HCT116 (cell line): ENCODE data around the gene PAQR4. TPM values are rescaled to one million over a fixed set of nuclear protein-coding genes. Genes with fewer than 3 reads are reported as not detected.

ENCODE experiments used
- ATAC-seq: fragments of 200-7000 bp; cut with Tn5 transposase; 2 replicates; pipeline ENCODE4 v1.9.1; 2020; ENCODE audit warnings: mild to moderate bottlenecking, moderate library complexity
- BruUV-seq: library from RNA; stranded (reverse); fragments of 400-500 nt; replicated peaks from 2 replicates; lab custom pipeline; 2021; lab: Mats Ljungman, UMichigan
- CTCF ChIA-PET: fragments of 300-600 bp; sonication (Branson Sonifier 250); formaldehyde crosslinking; loops from one replicate; lab custom pipeline; 2021; ENCODE audit warnings: antibody characterized with exemption; lab: Charles Lee
- POLR2A ChIA-PET: fragments of 300-600, 350-600 bp; sonication (Branson Sonifier 250); formaldehyde crosslinking; loops from one replicate; lab custom pipeline; 2021; ENCODE audit warnings: antibody characterized with exemption; lab: Charles Lee
- RAD21 ChIA-PET, 2 experiments: fragments of 300-600 bp; sonication (Branson Sonifier 250); formaldehyde crosslinking; loops; one replicate each; lab custom pipeline; 2023; ENCODE audit warnings: low total read pairs in 2 of 2; ENCODE audit not compliant: uncharacterized antibody in 2 of 2, unreplicated experiment in 2 of 2, low non-redundant PET in 1 of 2; lab: Charles Lee
- DNase-seq: peaks from one replicate; pipeline ENCODE4 v3.0.0-alpha.2; 2010; ENCODE audit warnings: low read depth, low spot score
- H2AFZ ChIP-seq: fragments of 200-600 bp; shearing (Covaris generic), sonication (generic); 2 replicates; pipeline ENCODE4 v1.6.1; 2017; ENCODE audit warnings: low read depth, mixed run types, mixed read lengths, antibody characterized with exemption, low read length; ENCODE audit not compliant: poor library complexity, severe bottlenecking
- H3K27ac ChIP-seq: 2 replicates; pipeline ENCODE4 v1.5.1; 2012; ENCODE audit warnings: low read depth, low read length
- H3K27me3 ChIP-seq: fragments of 200-600 bp; sonication (generic); 2 replicates; pipeline ENCODE4 v1.6.1; 2016; ENCODE audit warnings: mixed run types, low read length, mixed read lengths; ENCODE audit not compliant: insufficient read depth
- H3K36me3 ChIP-seq, 2 experiments: fragments of 200-500 bp in 1 of 2; fragments of 200-600 bp in 1 of 2; sonication (Bioruptor generic) in 1 of 2; sonication (generic) in 1 of 2; 2 replicates each; pipeline versions ENCODE4 v1.5.1 to v1.6.1; 2014 to 2016; ENCODE audit warnings: low read length in 2 of 2, inconsistent platforms in 1 of 2, mixed read lengths in 1 of 2, mixed run types in 1 of 2; ENCODE audit not compliant: insufficient read depth in 2 of 2, control insufficient read depth in 1 of 2
- H3K4me1 ChIP-seq, 2 experiments: fragments of 200-600 bp in 1 of 2; sonication (generic) in 1 of 2; 2 replicates each; pipeline versions ENCODE4 v1.5.1 to v1.6.1; 2012 to 2017; ENCODE audit warnings: low read length in 2 of 2, inconsistent platforms in 1 of 2, mild to moderate bottlenecking in 1 of 2, mixed read lengths in 1 of 2, mixed run types in 1 of 2, moderate library complexity in 1 of 2; ENCODE audit not compliant: insufficient read depth in 2 of 2, control insufficient read depth in 1 of 2
- H3K4me2 ChIP-seq: fragments of 200-600 bp; sonication (generic); 2 replicates; pipeline ENCODE4 v1.6.1; 2017; ENCODE audit warnings: mixed run types, low read length, mixed read lengths
- H3K4me3 ChIP-seq, 2 experiments: fragments of 200-600 bp in 1 of 2; sonication (generic) in 1 of 2; replicated peaks in 1 of 2; 2 replicates each; pipeline ENCODE4 v1.5.1; 2011 to 2016; ENCODE audit warnings: low read length in 2 of 2, control low read depth in 1 of 2, low read depth in 1 of 2, mild to moderate bottlenecking in 1 of 2, mixed read lengths in 1 of 2, mixed run types in 1 of 2
- H3K79me2 ChIP-seq: fragments of 200-600 bp; sonication (generic); 2 replicates; pipeline ENCODE4 v1.6.1; 2017; ENCODE audit warnings: mild to moderate bottlenecking, mixed run types, low read length, moderate library complexity, mixed read lengths; ENCODE audit not compliant: insufficient read depth
- H3K9ac ChIP-seq: fragments of 200-600 bp; sonication (generic); 2 replicates; pipeline ENCODE4 v1.6.1; 2016; ENCODE audit warnings: low read length, mixed read lengths
- H3K9me2 ChIP-seq: fragments of 200-600 bp; sonication (generic), shearing (Covaris generic); 2 replicates; pipeline ENCODE4 v1.6.1; 2017; ENCODE audit warnings: mixed run types, mild to moderate bottlenecking, moderate library complexity; ENCODE audit not compliant: insufficient read depth
- H3K9me3 ChIP-seq, 2 experiments: fragments of 200-500 bp in 1 of 2; fragments of 200-600 bp in 1 of 2; sonication (Bioruptor generic) in 1 of 2; sonication (generic) in 1 of 2; 2 replicates each; pipeline ENCODE4 v1.6.1; 2014 to 2017; ENCODE audit warnings: low read length in 2 of 2, mixed read lengths in 2 of 2, inconsistent platforms in 1 of 2, low read depth in 1 of 2, mild to moderate bottlenecking in 1 of 2, mixed run types in 1 of 2, moderate library complexity in 1 of 2; ENCODE audit not compliant: control insufficient read depth in 1 of 2, insufficient read depth in 1 of 2
- H4K20me1 ChIP-seq: fragments of 200-600 bp; sonication (generic), shearing (Covaris generic); 2 replicates; pipeline ENCODE4 v1.6.1; 2017; ENCODE audit warnings: mixed run types, mild to moderate bottlenecking, moderate library complexity; ENCODE audit not compliant: insufficient read depth
- CEBPB ChIP-seq: IDR thresholded peaks from 2 replicates; pipeline ENCODE4 v1.6.1; 2012; ENCODE audit warnings: low read depth
- JUND ChIP-seq: IDR thresholded peaks from 2 replicates; pipeline ENCODE4 v1.6.1; 2012
- POLR2AphosphoS5 ChIP-seq: IDR thresholded peaks from 2 replicates; pipeline ENCODE4 v1.6.1; 2011; ENCODE audit warnings: mild to moderate bottlenecking, low read depth, low read length, moderate library complexity
- RAD21 ChIP-seq: IDR thresholded peaks from 2 replicates; pipeline ENCODE4 v1.6.1; 2012; ENCODE audit warnings: low read depth, mild to moderate bottlenecking
- SP1 ChIP-seq: IDR thresholded peaks from 2 replicates; pipeline ENCODE4 v1.6.1; 2012; ENCODE audit warnings: low read depth
- ZFX ChIP-seq: fragments of 450-650 bp; IDR thresholded peaks from 2 replicates; pipeline ENCODE4 v1.6.1; 2017
- intact Hi-C: fragments of 100-400 bp; cut with micrococcal nuclease; formaldehyde crosslinking; loops from 2 replicates; pipeline ENCODE4 v1.10.0; 2022
- total RNA-seq: library from RNA; stranded (reverse); gene quantifications from one replicate; pipeline ENCODE4 v1.2.1, GENCODE V29; 2021; ENCODE audit not compliant: unreplicated experiment
- TF ChIP-seq, protein P1 (sequence below): IDR thresholded peaks from 2 replicates; pipeline ENCODE4 v1.6.1; 2012
- TF ChIP-seq, protein P2 (sequence below): IDR thresholded peaks from 2 replicates; pipeline ENCODE4 v1.6.1; 2012
- TF ChIP-seq, protein P3 (sequence below), 3 experiments: fragments of 200-600 bp in 1 of 3; sonication (generic) in 1 of 3; IDR thresholded peaks in 2 of 3; conservative IDR thresholded peaks in 1 of 3; 2 replicates each; pipeline ENCODE4 v1.5.1; 2012 to 2017; ENCODE audit warnings: low read depth in 2 of 3, low read length in 2 of 3, antibody characterized with exemption in 1 of 3, borderline replicate concordance in 1 of 3, control low read depth in 1 of 3, mild to moderate bottlenecking in 1 of 3, mixed read lengths in 1 of 3, mixed run types in 1 of 3, moderate library complexity in 1 of 3; ENCODE audit not compliant: insufficient read depth in 1 of 3

Gene PAQR4
- total RNA-seq, 1 experiment from 2014 or later: 45.6 TPM

DNA sequence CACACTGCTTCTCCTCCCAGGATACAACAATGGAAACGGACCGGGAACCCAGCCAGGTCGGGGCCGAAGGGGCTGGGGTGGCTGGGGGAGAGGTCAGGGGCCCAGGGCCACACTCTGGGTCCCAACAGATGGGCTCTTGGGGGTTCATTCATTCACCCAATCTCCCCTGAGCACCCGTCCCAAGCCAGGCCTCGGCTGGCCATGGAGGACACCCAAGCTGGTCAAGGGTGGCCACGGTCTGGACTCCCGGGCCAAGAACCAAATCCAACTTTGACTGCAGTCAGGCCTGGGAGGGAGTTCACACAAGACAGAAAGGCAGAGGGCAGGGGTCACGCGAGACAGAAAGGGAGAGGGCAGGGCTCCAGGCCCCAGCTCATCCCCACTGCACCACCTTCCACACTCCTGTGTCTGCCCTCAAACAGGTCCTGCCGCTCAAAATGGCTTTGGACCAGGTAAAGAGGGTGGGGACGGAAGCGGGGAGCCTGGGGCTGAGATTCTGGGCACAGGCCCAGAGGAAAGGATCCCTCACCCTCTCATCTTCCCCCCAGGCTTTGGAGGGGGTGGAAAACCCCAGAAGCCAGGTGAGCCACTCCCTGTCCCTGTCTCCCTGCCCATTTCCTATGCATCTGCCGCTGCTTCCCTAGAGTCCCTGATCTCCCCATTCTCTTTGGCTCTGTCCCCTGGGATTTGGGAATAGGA is 23.4 kb downstream of the PAQR4 start:
- ChIA-PET CTCF (no interaction called here), POLR2A (no interaction called here), RAD21 (no interaction called here)
- DNase-seq (no peak), ATAC-seq (no peak)
- H3K27ac ChIP-seq: no peak overlapping the region
- H4K20me1 ChIP-seq: no peaks in the 10 kb centered on the region
- H3K4me3 ChIP-seq: no peak overlapping the region
- intact Hi-C loops: no loop called here
- no TSS peak for BruUV-seq
- H3K9me3 ChIP-seq: no peaks in the 10 kb centered on the region
- no peaks in the 10 kb centered on the region for H3K9me2 ChIP-seq
- H3K36me3 ChIP-seq: no peaks in the 10 kb centered on the region
- H2AFZ ChIP-seq: no peak overlapping the region
- no peaks in the 10 kb centered on the region for H3K27me3 ChIP-seq
- H3K9ac ChIP-seq: no peak overlapping the region
- peaks cover 11 to 28% of the 10 kb centered on the region in 2 experiments for H3K4me1 ChIP-seq
- no peak overlapping the region for H3K4me2 ChIP-seq
- TF ChIP-seq, protein P1, sequence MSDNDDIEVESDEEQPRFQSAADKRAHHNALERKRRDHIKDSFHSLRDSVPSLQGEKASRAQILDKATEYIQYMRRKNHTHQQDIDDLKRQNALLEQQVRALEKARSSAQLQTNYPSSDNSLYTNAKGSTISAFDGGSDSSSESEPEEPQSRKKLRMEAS: no peak
- TF ChIP-seq JUND (no peak), ZFX (no peak), POLR2AphosphoS5 (no peak), SP1 (no peak), CEBPB (no peak), RAD21 (no peak)
- TF ChIP-seq, protein P2, sequence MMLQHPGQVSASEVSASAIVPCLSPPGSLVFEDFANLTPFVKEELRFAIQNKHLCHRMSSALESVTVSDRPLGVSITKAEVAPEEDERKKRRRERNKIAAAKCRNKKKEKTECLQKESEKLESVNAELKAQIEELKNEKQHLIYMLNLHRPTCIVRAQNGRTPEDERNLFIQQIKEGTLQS: no peak
- TF ChIP-seq, protein P3, sequence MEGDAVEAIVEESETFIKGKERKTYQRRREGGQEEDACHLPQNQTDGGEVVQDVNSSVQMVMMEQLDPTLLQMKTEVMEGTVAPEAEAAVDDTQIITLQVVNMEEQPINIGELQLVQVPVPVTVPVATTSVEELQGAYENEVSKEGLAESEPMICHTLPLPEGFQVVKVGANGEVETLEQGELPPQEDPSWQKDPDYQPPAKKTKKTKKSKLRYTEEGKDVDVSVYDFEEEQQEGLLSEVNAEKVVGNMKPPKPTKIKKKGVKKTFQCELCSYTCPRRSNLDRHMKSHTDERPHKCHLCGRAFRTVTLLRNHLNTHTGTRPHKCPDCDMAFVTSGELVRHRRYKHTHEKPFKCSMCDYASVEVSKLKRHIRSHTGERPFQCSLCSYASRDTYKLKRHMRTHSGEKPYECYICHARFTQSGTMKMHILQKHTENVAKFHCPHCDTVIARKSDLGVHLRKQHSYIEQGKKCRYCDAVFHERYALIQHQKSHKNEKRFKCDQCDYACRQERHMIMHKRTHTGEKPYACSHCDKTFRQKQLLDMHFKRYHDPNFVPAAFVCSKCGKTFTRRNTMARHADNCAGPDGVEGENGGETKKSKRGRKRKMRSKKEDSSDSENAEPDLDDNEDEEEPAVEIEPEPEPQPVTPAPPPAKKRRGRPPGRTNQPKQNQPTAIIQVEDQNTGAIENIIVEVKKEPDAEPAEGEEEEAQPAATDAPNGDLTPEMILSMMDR (IDR thresholded peaks at IDR 0.05 in 2 of 3, conservative IDR thresholded peaks at IDR 0.05 in 1 of 3; ENCODE audit: borderline replicate concordance in 1 of 3, insufficient read depth in 1 of 3, low read depth in 2 of 3, low read length in 2 of 3): no peak
- H3K79me2 ChIP-seq: no peaks in the 10 kb centered on the region
